ENCODE results near the gene PHACTR3.
A peak's percentile ranks its signal among the peaks of the same experiment; 100 is the strongest.

PHACTR3 gene

DNA sequence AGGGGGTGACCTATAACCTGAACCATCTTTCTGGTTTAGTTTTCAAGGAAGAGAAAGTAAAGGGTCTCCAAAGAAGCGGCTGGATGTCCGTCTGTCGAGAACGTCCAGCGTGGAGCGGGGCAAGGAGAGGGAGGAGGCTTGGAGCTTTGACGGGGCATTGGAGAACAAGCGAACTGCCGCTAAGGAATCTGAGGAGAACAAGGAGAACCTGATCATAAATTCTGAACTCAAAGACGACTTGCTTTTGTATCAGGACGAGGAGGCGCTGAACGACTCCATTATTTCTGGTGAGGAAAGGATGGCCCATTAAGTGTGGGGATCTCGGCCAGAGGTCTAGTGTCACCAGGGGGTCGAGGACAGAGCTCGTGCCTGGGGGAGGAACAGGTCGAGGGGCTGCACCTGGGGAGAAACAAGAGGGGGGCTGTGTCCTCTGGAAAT is 169.9 kb downstream of the PHACTR3 start:
- DNase-seq (ENCODE audit: low spot score): no peak
- FAIRE-seq: no peak

DNA sequence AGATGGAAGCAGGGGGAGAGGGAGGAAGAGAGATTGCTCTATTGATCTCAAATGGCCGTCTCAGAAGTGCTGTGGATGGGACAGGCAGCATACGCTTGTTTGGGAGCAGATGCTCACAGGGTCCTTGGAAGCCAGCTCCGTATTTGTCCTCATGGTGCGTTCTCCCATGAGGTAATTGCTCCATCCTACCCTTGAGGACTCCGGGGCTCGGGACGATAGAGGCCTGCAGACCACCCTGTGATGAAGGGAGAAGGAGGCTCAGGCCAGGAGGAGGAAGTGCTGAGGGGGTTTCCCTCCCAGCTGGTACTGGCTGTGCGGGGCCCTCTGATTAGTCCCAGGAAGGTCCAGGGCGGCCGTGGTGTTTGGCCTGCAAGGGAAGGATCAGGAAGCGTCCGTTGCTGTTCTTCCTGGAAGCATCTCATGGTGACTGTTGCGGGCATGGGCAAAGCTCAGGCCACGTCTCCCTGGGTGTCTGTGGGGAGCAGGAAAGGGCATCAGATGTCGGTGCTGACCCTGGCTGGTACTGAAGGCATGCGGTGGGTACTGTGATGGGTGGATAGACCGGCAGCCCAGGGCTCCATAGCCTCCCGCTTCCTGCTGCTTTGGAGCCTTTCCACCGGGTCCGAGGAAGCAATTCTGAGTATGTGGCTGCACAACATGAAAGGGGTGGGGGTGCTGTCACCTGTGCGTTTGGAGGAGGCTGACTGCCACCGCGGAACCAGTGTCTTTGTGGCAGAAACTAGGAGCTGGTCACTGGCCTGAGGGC is 170.8 kb downstream of the PHACTR3 start:
- FAIRE-seq (no peak), DNase-seq (ENCODE audit: low spot score) (no peak)

DNA sequence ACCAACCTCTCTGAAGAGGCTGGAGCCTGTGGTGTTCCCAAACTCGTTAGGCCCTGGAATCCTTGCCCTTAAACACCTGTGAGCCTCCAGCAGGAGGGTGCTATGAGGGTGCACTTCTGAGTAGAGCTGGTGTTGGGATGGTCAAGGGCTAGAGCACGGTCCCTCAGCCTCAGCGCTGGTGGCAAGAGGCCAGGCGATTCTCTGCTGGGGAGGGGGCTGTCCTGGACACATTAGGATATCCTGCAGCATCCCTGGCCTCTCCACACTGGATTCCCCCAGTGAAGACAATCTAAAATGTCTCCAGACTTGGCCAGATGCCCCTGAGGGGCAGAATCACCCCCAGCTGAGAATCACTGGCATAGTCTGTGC is 171.3 kb downstream of the PHACTR3 start:
- DNase-seq (ENCODE audit: low spot score) (no peak), FAIRE-seq (no peak)

DNA sequence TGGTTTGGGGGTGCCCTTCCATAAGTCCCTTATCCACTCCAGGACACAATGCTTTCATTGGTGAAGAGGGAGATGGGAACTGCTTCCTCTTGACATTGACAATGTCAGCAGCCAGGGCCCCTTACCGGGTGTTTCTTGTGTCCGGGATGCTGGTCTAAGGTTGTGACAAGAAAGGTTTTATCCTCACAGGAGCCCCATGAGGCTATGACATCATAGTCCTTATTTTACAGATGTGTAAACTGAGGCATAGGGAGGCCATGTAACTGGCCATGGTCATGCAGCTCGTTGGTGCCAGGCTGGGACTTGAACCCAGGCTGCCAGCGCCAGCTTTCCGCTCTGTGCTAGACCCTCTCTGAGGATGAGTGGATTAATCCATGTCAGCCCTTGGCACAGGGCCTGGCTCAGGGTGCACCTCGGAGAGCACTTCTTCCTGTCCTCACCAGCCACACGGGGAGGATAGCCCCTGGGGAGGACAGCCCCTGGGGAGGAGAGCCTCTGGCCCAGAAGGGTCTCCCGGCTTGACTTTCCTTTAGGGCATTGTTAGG is 171.8 kb downstream of the PHACTR3 start:
- no peak for FAIRE-seq

DNA sequence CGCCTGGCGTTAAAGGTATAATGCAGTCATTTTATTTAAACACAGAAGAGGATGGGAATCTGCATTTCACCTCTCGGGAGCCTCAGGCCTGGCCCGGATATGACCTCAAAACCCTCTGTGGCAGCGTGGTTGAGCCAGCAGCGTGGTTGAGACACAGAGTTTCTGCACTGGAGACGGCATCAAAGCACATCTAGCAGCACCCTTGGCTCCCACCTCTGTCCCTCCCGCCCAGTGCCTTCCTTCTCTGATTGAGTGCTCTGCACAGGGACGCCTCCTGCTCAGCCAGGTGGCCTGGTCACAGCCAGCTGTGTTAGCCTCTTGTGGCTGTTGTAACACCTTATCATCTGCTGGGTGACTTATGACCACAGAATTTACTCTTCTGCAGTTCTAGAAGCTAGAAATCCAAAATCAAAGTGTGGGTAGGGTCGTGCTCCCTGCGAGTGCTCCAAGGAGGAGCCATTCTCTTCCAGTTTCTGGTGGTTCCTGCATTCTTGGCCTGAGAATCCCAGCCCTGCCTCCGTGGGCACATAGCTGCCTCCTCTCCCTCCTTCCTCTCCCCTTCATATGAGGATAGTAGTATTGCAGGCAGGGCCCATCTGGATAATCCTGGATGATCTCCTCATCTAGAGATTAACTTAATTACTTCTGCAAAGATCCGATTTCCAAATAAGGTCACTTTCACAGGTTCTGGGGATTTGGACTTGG is 172.4 kb downstream of the PHACTR3 start:
- DNase-seq (ENCODE audit: low spot score): no peak
- FAIRE-seq: no peak

More for the DNA sequence above, 171.8 kb downstream of the PHACTR3 start:
- DNase-seq (ENCODE audit: low spot score): no peak

DNA sequence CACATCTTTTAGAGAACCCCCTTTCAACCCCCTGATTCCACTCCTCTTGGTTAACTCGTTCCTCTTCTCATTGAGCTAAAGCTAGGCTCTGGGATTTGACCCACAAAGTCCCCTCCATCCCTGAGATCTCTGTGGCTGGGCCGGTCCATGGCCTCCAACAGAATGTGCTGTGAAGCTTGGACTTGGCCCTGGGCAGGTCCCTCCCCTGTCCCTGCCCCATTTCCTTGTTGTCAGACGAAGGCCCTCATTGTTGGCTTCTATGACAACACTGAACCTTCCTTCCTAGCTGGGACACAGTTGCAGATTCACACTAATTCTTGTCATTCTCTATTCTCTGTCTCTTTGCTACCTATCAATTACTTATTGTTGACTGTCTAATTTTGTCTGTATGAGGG is 173.0 kb downstream of the PHACTR3 start:
- DNase-seq (ENCODE audit: low spot score) (no peak), FAIRE-seq (no peak)

DNA sequence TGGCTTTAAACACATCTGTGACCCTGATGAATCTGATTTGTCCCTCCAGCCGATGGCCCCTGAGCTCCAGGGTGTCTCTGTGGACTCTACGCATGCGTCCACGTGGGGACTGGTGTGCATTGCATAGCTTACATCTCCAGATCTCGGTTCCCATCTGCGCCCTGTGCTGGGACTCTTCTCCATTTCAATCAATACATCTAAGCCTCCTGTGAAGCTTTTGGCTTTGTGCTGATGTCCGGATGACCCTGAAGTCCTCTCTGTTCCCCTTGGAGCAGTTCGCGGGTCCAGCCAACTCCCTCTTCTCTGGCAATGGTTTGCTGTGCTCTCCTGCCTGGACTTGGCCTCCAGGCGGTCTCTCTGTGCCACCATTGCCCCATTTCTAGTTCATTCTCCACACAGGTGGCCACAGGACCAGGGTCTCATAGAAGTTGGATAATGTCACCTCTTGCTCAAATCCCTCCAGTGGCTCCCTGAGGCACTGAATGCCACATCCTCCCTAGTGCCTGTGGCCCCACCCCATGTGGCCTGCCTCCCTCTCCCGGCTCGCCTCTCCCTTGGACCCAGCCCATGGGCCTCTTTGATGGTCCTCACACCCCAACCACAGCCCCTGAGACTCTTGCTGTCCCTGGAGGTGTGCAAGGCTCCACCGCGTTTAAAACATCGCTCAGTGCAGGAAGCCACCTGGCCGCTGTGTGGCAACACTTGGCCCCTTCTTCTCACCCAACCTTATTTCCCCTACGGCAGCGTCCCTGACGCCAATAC is 173.7 kb downstream of the PHACTR3 start:
- peak; percentile 23 for FAIRE-seq
- DNase-seq (ENCODE audit: low spot score): no peak

DNA sequence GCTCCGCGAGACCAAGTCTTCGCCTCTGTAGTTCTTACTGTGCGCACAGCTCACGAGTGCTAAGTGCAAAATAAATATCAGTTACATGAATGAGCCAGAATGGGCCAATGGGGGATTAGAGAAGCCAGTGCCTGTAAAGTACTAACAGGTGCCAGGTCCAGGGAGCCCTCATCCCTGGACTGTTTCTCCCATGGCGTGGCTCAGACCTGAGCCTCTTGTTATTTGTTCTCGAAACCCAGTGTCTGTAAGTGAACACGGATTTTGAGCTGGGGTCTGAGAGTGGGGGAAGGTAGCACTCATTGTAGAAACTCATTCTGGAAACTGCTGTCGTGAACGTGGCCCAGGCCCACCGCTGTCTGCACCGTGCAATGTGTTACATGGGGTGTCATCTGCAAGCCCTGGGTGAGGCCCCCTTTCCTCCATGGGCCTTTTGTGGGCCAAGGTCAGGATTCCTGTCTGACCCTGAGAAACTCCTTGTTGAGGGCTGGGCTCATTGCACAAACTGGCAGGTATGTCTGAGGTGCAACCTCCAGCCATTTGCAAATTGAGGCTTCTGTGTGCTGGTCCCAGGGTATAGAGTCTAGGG is 174.4 kb downstream of the PHACTR3 start:
- no peak for DNase-seq (ENCODE audit: low spot score)
- no peak for FAIRE-seq

DNA sequence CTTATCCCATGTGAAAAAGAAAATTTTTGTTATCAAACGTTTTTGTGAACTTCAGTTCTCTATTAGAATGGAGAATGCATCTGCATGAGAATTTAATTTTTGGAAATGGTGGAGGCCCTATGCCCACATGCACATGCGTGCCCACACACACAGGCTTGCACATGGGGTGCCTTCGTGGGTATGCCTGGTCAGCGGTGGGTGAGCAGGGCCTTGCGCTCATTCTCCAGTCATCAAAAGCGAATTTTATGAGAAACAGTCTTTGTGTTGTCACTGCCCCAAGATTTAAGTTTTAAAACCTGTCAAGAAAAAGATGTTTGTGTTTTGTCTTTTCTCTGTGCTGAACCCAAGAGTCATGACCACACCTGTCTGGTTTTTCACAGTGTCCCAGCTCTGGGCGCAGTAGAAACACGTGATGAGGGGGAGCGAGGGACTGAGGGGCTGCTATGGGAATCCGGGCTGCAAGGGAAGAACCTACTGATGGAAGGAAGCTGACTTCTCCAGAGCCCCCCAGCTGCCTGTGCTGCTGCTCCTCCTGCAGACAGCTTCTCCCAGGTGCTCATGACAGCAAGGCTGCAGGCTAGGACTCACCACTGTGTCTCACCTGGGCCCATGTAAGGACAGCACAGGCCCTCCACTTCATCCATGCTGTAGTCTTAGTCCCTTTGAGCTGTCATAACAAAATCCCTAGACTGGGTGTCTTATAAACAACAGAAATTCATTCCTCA is 175.5 kb downstream of the PHACTR3 start:
- FAIRE-seq: no peak
- no peak for DNase-seq (ENCODE audit: low spot score)

DNA sequence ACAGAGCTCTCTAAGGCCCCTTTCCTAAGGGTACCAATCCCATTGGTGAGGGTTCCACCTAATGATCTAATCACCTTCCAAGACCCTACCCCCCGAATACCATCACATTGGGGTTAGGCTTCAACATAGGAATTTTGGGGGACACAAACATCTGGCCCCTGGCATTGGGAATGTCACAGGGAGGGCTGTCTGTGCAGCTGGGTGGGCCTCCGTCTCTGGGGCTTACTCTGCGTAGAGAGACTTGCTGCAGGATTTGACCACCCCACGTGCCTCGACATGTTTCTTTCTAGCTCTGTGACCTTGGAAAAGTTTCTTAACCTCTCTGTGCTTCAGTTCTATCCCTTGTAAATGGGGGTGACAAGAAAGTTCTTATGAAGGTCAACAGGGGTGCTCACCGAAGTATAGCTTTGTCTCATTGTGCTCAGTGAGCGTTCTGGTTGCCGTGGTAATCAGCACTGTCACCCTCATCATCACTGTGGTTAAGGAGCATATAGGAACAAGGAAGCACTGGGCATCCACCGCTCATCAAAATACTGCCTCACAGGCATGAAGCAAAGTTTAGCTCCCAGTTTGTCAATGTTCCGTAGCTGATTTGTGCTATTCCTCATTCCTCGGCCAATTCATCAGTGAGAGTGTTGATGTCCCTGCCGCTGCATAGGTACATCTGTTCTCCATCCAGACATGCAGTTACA is 176.3 kb downstream of the PHACTR3 start:
- no peak for FAIRE-seq

DNA sequence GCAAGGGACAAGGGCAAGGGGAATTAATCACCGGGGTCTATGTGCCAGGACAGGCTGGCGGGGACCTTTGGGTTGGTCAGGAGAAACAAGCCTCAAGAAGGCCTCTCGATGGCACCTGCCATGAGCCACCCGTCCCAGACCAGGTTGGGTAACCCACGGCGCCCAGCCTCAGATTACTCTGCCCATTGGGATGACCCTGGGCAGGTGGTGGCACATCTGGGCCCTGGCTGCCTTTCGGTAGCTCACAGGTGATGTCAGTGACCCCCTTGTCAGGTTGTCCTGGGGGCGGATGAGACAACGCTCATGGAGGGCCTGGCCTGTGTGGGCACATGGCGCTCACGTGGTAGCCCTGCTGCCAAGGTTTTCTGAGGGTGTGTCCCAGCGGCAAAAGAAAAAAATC is 176.9 kb downstream of the PHACTR3 start:
- FAIRE-seq (no peak), DNase-seq (ENCODE audit: low spot score) (no peak)

More for the DNA sequence above, 176.3 kb downstream of the PHACTR3 start:
- no peak for DNase-seq (ENCODE audit: low spot score)

DNA sequence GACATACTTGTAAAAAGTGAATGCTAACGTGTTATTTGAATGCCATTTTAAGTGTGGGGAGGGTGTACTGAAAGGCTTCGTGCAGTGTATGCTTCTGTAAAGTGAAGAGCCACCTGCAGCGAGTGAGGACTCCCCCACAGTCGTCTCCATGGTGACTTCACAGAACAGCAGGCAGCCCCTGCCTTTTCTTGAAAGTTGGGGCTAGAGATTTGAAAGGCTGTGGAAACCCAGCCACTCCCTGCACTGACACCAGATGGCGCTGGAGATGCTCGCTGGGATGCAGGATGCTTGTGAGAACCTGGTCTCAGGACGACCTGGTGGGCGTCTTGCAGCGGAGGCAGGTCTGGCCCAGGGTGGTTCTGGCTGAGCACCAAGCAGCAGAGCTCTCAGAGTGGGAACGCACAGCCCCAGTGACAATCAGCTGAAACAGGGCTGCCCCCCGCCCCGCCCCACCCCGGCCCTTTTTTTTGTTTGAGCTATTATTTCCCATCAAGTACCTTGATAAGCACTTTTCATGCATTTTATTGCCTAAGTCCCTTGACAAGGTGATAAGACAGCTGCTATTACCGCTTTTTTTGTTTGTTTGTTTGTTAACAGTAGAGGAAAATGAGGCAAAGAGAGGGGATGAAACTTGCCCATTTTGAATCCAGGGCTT is 178.8 kb downstream of the PHACTR3 start:
- FAIRE-seq: no peak
- DNase-seq (ENCODE audit: low spot score): peak; percentile 84

DNA sequence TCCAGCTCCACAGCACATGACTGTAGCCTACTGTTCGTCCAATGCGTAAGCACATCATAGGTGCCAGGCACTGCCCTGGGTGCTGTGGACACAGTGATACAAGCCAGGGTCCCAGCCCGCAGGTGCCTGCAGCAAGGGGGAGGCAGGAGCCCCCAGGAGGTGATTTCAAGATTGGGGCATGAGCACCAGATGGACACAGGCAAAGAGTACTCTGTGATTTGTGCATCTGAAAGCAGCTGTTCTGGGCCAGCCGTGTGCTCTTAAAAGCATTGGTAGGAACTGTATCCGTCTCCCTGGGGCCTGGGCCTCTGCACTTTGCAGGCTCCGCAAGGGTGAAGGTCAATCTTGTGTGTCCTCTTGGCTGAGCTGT is 179.3 kb downstream of the PHACTR3 start:
- no peak for DNase-seq (ENCODE audit: low spot score)
- FAIRE-seq: no peak

DNA sequence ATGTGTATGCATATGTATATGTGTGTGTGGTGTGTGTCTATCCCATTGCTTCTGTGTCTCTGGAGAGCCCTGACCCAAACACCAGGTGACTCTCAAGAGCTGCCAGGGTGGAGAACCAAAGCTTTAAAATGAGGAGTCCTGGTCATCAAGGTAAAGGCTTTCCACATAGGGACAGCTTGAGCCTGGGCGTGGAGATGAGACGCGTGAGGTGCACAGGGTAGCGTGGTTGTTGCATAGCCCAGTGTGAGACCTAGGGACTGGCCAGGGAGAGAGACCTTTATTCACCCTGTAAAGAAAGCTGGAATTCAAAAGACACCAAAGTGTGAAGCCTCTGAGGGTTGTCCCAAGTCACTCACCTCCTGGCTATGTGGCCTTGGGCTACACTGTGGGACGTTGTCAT is 180.0 kb downstream of the PHACTR3 start:
- FAIRE-seq: peak; percentile 59

DNA sequence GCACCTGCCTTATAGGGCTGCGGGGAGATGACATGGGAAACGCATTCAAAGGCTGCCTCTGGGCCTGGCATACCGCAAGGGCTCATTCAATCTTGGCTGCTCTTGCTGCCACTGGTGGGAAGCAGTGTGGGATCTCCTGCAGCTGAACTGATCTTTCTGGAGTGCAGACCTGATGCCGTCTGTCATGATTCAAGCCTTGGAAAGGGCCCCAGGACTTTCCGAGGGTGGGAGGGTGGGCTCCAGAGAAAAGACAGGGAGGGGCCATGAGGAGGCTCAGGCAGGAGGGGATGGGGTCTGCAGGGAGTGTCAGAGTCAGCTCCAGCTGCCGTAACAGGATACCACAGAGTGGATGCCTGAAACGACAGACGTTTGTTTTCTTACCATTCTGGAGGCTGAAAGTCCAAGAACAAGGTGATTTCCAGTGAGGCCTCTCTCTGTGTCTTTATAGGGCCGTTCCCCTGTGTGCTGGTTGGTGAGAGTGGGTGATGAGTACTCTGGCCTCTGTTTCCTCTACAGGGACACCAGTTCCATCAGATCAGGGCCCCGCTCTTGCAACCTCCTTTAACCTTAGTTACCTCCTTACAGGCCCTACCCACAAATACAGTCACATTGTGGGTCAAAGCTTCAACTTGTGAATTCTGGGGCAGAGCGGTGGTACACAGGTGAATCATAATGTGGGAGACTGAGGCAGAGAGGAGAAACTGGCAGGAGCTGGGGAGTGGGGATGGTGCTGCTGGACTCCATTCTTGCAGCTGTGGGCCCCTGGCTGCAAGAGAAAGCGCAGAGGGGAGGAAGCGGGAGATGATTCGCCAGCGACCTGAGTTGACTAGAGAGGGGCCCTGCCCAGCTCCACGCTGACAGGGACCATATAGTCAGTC is 180.7 kb downstream of the PHACTR3 start:
- no peak for DNase-seq (ENCODE audit: low spot score)
- FAIRE-seq: no peak

More for the DNA sequence above, 180.0 kb downstream of the PHACTR3 start:
- DNase-seq (ENCODE audit: low spot score): no peak

DNA sequence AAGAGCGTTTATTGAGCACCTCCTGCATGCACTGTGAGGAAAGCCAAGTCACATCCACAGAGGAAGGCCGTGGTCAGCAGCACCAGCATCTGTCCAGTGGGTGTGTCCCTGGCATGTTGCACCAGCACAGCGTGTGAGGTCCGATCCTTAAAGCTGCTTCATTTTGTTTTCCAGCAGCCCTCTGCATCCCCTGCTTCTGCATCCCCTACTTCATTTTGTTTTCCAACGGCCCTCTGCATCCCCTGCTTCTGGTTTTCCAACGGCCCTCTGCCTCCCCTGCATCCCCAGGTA is 181.3 kb downstream of the PHACTR3 start:
- FAIRE-seq (no peak), DNase-seq (ENCODE audit: low spot score) (no peak)

DNA sequence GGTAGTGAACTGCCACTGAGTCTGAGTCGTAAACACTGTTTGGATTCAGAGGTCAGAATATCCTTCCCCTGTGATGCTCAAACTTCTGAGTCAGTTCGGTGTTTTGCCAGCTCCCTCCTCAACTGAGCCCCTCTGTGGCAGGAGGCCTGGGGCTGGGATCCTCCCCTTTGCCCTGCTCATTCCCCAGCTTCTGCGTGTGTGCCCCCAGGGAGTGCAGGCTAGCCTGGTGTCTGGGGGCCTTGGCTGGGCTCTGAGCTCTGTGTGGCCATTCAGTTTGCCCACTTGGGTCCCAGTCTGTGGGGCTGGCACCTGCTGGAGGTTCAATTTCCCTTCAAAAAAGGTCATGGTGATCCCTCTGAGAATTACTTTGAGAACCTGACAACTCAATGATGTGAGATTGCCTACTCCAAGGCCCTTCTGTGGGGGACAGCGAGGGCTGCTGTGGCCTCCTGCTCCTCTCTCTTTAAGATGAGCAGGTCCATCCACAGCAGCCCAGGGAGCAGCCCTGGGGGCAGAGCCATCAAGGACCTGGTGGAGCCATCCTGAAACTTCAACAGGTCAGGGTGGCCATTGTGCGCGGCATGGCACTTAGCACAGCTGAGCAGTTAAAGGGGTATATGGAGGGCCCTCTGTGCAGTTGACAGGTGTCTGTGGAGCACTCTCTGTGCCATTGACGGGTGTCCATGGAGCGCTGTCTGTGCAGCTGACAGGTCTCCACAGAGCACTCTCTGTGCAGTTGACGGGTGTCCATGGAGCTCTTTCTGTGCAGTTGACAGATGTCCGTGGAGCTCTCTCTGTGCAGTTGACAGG is 181.9 kb downstream of the PHACTR3 start:
- FAIRE-seq (no peak), DNase-seq (ENCODE audit: low spot score) (no peak)
